A673 (cell line): Measurements from ENCODE around the gene NBR1. TPM values are rescaled to one million over a fixed set of nuclear protein-coding genes. Genes with fewer than 3 reads are reported as not detected.

Experiments
- Bru-seq: library from RNA; stranded (reverse); fragments of 400-500 nt; gene quantifications from one replicate; lab custom pipeline; 2021; lab: Mats Ljungman, UMichigan
- BruChase-seq, 2 experiments: library from RNA; stranded (reverse); fragments of 400-500 nt; gene quantifications; one replicate each; lab custom pipeline; 2021; lab: Mats Ljungman, UMichigan
- BruUV-seq: library from RNA; stranded (reverse); fragments of 400-500 nt; replicated peaks from 2 replicates; lab custom pipeline; 2021; lab: Mats Ljungman, UMichigan
- CTCF ChIA-PET: fragments of 300-600 bp; sonication (Branson Sonifier 250); formaldehyde crosslinking; loops from one replicate; lab custom pipeline; 2022; ENCODE audit warnings: antibody characterized with exemption; lab: Charles Lee
- POLR2A ChIA-PET: fragments of 300-600 bp; sonication (Branson Sonifier 250); formaldehyde crosslinking; loops from one replicate; lab custom pipeline; 2022; ENCODE audit warnings: antibody characterized with exemption; ENCODE audit not compliant: low non-redundant PET; lab: Charles Lee
- DNase-seq: peaks from one replicate; pipeline ENCODE4 v3.0.0-alpha.2; 2015; ENCODE audit warnings: low spot score
- H3K27ac ChIP-seq: fragments of 200-600 bp; sonication (generic); 2 replicates; pipeline ENCODE4 v1.5.1; 2016; ENCODE audit warnings: mixed run types, low read depth, mild to moderate bottlenecking, mixed read lengths, antibody characterized with exemption, low read length; ENCODE audit not compliant: poor library complexity, severe bottlenecking
- H3K27me3 ChIP-seq: fragments of 200-600 bp; sonication (generic); replicated peaks from 2 replicates; pipeline ENCODE4 v1.6.1; 2017; ENCODE audit warnings: mixed run types, low read depth, mild to moderate bottlenecking, mixed read lengths, antibody characterized with exemption, low read length; ENCODE audit not compliant: insufficient read depth, poor library complexity
- H3K36me3 ChIP-seq: fragments of 200-600 bp; sonication (generic); 2 replicates; pipeline ENCODE4 v1.6.1; 2016; ENCODE audit warnings: mixed run types, mild to moderate bottlenecking, mixed read lengths, antibody characterized with exemption, low read length; ENCODE audit not compliant: insufficient read depth, poor library complexity, severe bottlenecking
- H3K4me1 ChIP-seq: fragments of 200-600 bp; sonication (generic); 2 replicates; pipeline ENCODE4 v1.6.1; 2017; ENCODE audit warnings: mixed run types, mild to moderate bottlenecking, mixed read lengths, antibody characterized with exemption, low read length; ENCODE audit not compliant: insufficient read depth, poor library complexity, severe bottlenecking
- H3K4me3 ChIP-seq: fragments of 200-600 bp; sonication (generic); 2 replicates; pipeline ENCODE4 v1.5.1; 2016; ENCODE audit warnings: low read depth, mixed run types, mild to moderate bottlenecking, mixed read lengths, low read length; ENCODE audit not compliant: poor library complexity, severe bottlenecking
- H3K9me3 ChIP-seq: fragments of 200-600 bp; sonication (generic); 2 replicates; pipeline ENCODE4 v1.6.1; 2016; ENCODE audit warnings: mixed run types, low read depth, mild to moderate bottlenecking, mixed read lengths, antibody characterized with exemption, low read length; ENCODE audit not compliant: poor library complexity, severe bottlenecking
- EZH2 ChIP-seq: fragments of 200-600 bp; sonication (generic); IDR thresholded peaks from 2 replicates; pipeline ENCODE4 v1.6.1; 2017; ENCODE audit warnings: borderline replicate concordance, low read depth, mild to moderate bottlenecking, mixed read lengths, antibody characterized with exemption, low read length; ENCODE audit not compliant: poor library complexity, severe bottlenecking
- intact Hi-C: fragments of 100-400 bp; cut with micrococcal nuclease; formaldehyde crosslinking; loops from one replicate; pipeline ENCODE4 v1.10.0; 2022; ENCODE audit not compliant: unreplicated experiment
- long read RNA-seq: library from polyadenylated mRNA; stranded (forward); transcript quantifications from one replicate; pipeline ENCODE4 v2.0.0, GENCODE V29; 2022
- total RNA-seq: library from RNA; stranded (reverse); gene quantifications from 2 replicates; pipeline ENCODE4 v1.2.3, GENCODE V29; 2021
- TF ChIP-seq, protein P1 (sequence below): fragments of 300-800, 200-600 bp; sonication (generic); conservative IDR thresholded peaks from 2 replicates; pipeline ENCODE4 v1.5.1; 2017; ENCODE audit warnings: low read depth, mild to moderate bottlenecking, antibody characterized with exemption, low read length, moderate library complexity, mixed read lengths

NBR1 gene, protein sequence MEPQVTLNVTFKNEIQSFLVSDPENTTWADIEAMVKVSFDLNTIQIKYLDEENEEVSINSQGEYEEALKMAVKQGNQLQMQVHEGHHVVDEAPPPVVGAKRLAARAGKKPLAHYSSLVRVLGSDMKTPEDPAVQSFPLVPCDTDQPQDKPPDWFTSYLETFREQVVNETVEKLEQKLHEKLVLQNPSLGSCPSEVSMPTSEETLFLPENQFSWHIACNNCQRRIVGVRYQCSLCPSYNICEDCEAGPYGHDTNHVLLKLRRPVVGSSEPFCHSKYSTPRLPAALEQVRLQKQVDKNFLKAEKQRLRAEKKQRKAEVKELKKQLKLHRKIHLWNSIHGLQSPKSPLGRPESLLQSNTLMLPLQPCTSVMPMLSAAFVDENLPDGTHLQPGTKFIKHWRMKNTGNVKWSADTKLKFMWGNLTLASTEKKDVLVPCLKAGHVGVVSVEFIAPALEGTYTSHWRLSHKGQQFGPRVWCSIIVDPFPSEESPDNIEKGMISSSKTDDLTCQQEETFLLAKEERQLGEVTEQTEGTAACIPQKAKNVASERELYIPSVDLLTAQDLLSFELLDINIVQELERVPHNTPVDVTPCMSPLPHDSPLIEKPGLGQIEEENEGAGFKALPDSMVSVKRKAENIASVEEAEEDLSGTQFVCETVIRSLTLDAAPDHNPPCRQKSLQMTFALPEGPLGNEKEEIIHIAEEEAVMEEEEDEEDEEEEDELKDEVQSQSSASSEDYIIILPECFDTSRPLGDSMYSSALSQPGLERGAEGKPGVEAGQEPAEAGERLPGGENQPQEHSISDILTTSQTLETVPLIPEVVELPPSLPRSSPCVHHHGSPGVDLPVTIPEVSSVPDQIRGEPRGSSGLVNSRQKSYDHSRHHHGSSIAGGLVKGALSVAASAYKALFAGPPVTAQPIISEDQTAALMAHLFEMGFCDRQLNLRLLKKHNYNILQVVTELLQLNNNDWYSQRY
- 19.5 and 23.0 TPM in 2 replicates for total RNA-seq
- Bru-seq, nascent RNA: percentile 47 among the genes with signal in this experiment
- percentile 53 among the genes with signal in this experiment for BruChase-seq, experiment 1, labeled RNA remaining after a 2-hour chase
- percentile 62 among the genes with signal in this experiment for BruChase-seq, experiment 2, labeled RNA remaining after a 6-hour chase
- long read RNA-seq, partial matches to known transcripts: 3 of 26 reads
- long read RNA-seq, other reads (novel, unspliced or antisense): 23 of 26 reads

DNA sequence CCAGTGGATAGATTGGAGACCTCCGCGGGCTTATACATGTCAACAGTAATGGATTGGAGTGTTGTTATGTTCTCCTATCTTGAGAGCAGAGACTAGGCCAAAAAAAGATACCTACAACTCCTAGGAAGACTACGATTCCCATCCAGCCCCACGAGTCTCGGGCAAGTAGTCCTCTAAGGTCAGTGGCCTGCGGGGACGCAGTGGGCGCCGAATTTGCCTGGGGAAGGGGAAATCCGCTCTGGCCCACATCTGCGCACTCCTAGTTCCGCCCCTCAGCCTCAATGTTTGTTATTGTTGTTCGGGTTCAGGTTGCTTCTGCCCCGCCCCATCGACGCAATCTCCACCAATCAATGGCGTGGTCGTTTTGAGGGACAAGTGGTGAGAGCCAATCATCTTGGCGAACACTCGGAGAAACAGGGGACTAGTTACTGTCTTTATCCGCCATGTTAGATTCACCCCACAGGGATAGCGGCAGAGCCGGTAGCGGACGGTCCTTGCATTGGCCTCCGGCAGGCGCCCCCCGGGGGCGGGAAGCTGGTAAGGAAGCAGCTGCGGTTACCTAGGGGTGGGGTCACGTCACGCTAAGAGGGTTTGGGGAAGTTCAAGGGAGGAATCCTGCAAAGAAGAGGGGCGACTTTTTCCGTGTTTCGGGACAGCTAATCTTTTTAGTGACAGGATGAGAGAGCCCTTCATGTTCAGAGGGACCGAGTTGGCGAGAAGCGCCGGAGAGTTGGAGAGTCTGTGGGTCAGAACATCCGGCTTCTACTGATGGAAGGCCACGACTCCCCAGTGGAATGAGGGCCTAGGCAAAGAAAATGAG, at the start of gene NBR1:
Gene NBR1, plus strand, starts transcription at position 449 of the 820 bp plus-strand sequence. CDS start 4,586 bp downstream, outside the sequence.
- Histone ChIP-seq H3K36me3 (no peaks in the 10 kb centered on the region), H3K27ac (peak within 1 kb of the TSS; percentile 82), H3K4me1 (peaks cover 9% of the 10 kb centered on the region), H3K4me3 (peak within 1 kb of the TSS; percentile 62), H3K9me3 (no peaks in the 10 kb centered on the region), H3K27me3 (no peaks in the 10 kb centered on the region)
- intact Hi-C loops: loop anchor here (5.0 kb wide), 1 partner anchor 44 kb away; the partner anchor contains the start of gene BRCA1
- ChIA-PET CTCF (interaction anchor here (0.6 to 1.3 kb wide), 2 partner anchors 10 to 41 kb away, joined by 3 to 9 read pairs; partner anchors contain the start of gene TMEM106A), POLR2A (no interaction called here)
- no peak for TF ChIP-seq EZH2
- TF ChIP-seq, protein P1, sequence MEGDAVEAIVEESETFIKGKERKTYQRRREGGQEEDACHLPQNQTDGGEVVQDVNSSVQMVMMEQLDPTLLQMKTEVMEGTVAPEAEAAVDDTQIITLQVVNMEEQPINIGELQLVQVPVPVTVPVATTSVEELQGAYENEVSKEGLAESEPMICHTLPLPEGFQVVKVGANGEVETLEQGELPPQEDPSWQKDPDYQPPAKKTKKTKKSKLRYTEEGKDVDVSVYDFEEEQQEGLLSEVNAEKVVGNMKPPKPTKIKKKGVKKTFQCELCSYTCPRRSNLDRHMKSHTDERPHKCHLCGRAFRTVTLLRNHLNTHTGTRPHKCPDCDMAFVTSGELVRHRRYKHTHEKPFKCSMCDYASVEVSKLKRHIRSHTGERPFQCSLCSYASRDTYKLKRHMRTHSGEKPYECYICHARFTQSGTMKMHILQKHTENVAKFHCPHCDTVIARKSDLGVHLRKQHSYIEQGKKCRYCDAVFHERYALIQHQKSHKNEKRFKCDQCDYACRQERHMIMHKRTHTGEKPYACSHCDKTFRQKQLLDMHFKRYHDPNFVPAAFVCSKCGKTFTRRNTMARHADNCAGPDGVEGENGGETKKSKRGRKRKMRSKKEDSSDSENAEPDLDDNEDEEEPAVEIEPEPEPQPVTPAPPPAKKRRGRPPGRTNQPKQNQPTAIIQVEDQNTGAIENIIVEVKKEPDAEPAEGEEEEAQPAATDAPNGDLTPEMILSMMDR: 0 out of 2 replicates have a peak, but pooled peaks have one; percentile 10
- BruUV-seq: no TSS peak
- DNase-seq: peak; percentile 95

DNA sequence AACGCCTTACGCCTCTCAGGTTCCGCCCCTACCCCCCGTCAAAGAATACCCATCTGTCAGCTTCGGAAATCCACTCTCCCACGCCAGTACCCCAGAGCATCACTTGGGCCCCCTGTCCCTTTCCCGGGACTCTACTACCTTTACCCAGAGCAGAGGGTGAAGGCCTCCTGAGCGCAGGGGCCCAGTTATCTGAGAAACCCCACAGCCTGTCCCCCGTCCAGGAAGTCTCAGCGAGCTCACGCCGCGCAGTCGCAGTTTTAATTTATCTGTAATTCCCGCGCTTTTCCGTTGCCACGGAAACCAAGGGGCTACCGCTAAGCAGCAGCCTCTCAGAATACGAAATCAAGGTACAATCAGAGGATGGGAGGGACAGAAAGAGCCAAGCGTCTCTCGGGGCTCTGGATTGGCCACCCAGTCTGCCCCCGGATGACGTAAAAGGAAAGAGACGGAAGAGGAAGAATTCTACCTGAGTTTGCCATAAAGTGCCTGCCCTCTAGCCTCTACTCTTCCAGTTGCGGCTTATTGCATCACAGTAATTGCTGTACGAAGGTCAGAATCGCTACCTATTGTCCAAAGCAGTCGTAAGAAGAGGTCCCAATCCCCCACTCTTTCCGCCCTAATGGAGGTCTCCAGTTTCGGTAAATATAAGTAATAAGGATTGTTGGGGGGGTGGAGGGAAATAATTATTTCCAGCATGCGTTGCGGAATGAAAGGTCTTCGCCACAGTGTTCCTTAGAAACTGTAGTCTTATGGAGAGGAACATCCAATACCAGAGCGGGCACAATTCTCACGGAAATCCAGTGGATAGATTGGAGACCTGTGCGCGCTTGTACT, 45.7 kb upstream of the NBR1 start, which contains the start of gene BRCA1:
Gene BRCA1, minus strand, starts transcription at position 232 of the 834 bp plus-strand sequence. CDS start 1,268 bp downstream, outside the sequence.
- H3K4me1 ChIP-seq: peaks cover 3% of the 10 kb centered on the region
- POLR2A ChIA-PET: no interaction called here
- H3K27ac ChIP-seq: peak within 1 kb of the TSS; percentile 84
- DNase-seq: peak; percentile 97
- intact Hi-C loops: loop anchor here (5.0 to 10.0 kb wide), 2 partner anchors 47 to 101 kb away; partner anchors contain the start of genes NBR1, RND2 and VAT1
- no peaks in the 10 kb centered on the region for H3K36me3 ChIP-seq
- H3K9me3 ChIP-seq: no peaks in the 10 kb centered on the region
- no peaks in the 10 kb centered on the region for H3K27me3 ChIP-seq
- CTCF ChIA-PET: no interaction called here
- peak within 1 kb of the TSS; percentile 66 for H3K4me3 ChIP-seq
- TF ChIP-seq, protein P1: no peak
- TF ChIP-seq EZH2: no peak
- BruUV-seq: no TSS peak
